ENCODE data around the gene EML5.

Gene EML5

GRCh38 chr14:88563845-88564244 lies 228.9 kb downstream of the EML5 start:
- H3K4me3 Mint-ChIP-seq: peak overlapping the region; percentile 91
- H3K36me3 Mint-ChIP-seq (ENCODE audit: low read depth): peaks cover 21% of the 10 kb centered on the region
- H3K27ac Mint-ChIP-seq: peak overlapping the region; percentile 79
- peaks cover 24% of the 10 kb centered on the region for H3K27me3 Mint-ChIP-seq (ENCODE audit: low read depth)
- H3K9me3 Mint-ChIP-seq: peaks cover 5% of the 10 kb centered on the region
- H3K4me1 Mint-ChIP-seq (ENCODE audit: low read depth): peaks cover 26% of the 10 kb centered on the region

GRCh38 chr14:88562831-88563686 lies 229.7 kb downstream of the EML5 start, which contains the start of gene ZC3H14:
ZC3H14 (plus strand) TSS chr14:88563037; CDS start chr14:88563134, 97 bp downstream.
- peaks cover 27% of the 10 kb centered on the region for H3K4me1 Mint-ChIP-seq (ENCODE audit: low read depth)
- peak within 1 kb of the TSS; percentile 91 for H3K4me3 Mint-ChIP-seq
- H3K9me3 Mint-ChIP-seq: peaks cover 3% of the 10 kb centered on the region
- peak within 1 kb of the TSS; percentile 92 for H3K27ac Mint-ChIP-seq
- H3K36me3 Mint-ChIP-seq (ENCODE audit: low read depth): peaks cover 14% of the 10 kb centered on the region
- peaks cover 27% of the 10 kb centered on the region for H3K27me3 Mint-ChIP-seq (ENCODE audit: low read depth)

GRCh38 chr14:88562532-88562830 lies 230.3 kb downstream of the EML5 start:
- Mint-ChIP-seq H3K4me1 (ENCODE audit: low read depth) (peaks cover 30% of the 10 kb centered on the region), H3K36me3 (ENCODE audit: low read depth) (peaks cover 10% of the 10 kb centered on the region), H3K27ac (peak overlapping the region; percentile 57), H3K9me3 (no peaks in the 10 kb centered on the region), H3K27me3 (ENCODE audit: low read depth) (peaks cover 31% of the 10 kb centered on the region), H3K4me3 (peak overlapping the region; percentile 91)
